DND-41 (cell line): ENCODE results near the gene PLEKHG3.
A peak's percentile ranks its signal among the peaks of the same experiment; 100 is the strongest.

Source experiments
- ATAC-seq: fragments of 200-7000 bp; cut with Tn5 transposase; 3 replicates; pipeline ENCODE4 v1.9.1; 2021; ENCODE audit warnings: low read depth; ENCODE audit not compliant: insufficient read depth
- DNase-seq: peaks from one replicate; pipeline ENCODE4 v3.0.0-alpha.2; 2020
- H2AFZ ChIP-seq: 2 replicates; pipeline ENCODE4 v1.6.0; 2012; ENCODE audit warnings: low read depth, low read length
- H3K27ac ChIP-seq: 2 replicates; pipeline ENCODE4 v1.5.1; 2012; ENCODE audit warnings: low read length, inconsistent platforms
- H3K27me3 ChIP-seq: fragments of 200-600 bp; sonication (generic); 2 replicates; pipeline ENCODE4 v1.6.0; 2012; ENCODE audit warnings: low read length, mild to moderate bottlenecking, inconsistent platforms; ENCODE audit not compliant: insufficient read depth, poor library complexity
- H3K36me3 ChIP-seq: 2 replicates; pipeline ENCODE4 v1.5.1; 2012; ENCODE audit warnings: low read length, inconsistent platforms; ENCODE audit not compliant: insufficient read depth
- H3K4me1 ChIP-seq: 2 replicates; pipeline ENCODE4 v1.5.1; 2012; ENCODE audit warnings: mild to moderate bottlenecking, low read length; ENCODE audit not compliant: insufficient read depth
- H3K4me2 ChIP-seq: 2 replicates; pipeline ENCODE4 v1.6.0; 2012; ENCODE audit warnings: mild to moderate bottlenecking, moderate library complexity, low read length, inconsistent platforms; ENCODE audit not compliant: insufficient read depth
- H3K4me3 ChIP-seq, 2 experiments: fragments of 200-600 bp in 1 of 2; shearing (Covaris generic) in 1 of 2; 2 replicates each; pipeline ENCODE4 v1.5.1; 2012 to 2016; ENCODE audit warnings: inconsistent platforms in 2 of 2, low read length in 2 of 2, mild to moderate bottlenecking in 2 of 2, low read depth in 1 of 2, moderate library complexity in 1 of 2
- H3K79me2 ChIP-seq: 2 replicates; pipeline ENCODE4 v1.6.0; 2012; ENCODE audit warnings: low read length, inconsistent platforms; ENCODE audit not compliant: insufficient read depth
- H3K9ac ChIP-seq: 2 replicates; pipeline ENCODE4 v1.6.0; 2012; ENCODE audit warnings: low read depth, mild to moderate bottlenecking, inconsistent platforms, low read length, moderate library complexity
- H3K9me3 ChIP-seq: 2 replicates; pipeline ENCODE4 v1.5.1; 2012; ENCODE audit warnings: low read length, moderate library complexity, mild to moderate bottlenecking, inconsistent platforms; ENCODE audit not compliant: insufficient read depth, severe bottlenecking
- H4K20me1 ChIP-seq: 2 replicates; pipeline ENCODE4 v1.6.0; 2012; ENCODE audit warnings: low read length; ENCODE audit not compliant: insufficient read depth
- EZH2 ChIP-seq: IDR thresholded peaks from 3 replicates; pipeline ENCODE4 v1.6.1; 2012; ENCODE audit warnings: borderline replicate concordance, low read depth, mild to moderate bottlenecking, moderate library complexity, low read length, inconsistent platforms; ENCODE audit not compliant: severe bottlenecking
- TF ChIP-seq, protein P1 (sequence below): IDR thresholded peaks from 2 replicates; pipeline ENCODE4 v1.5.1; 2012; ENCODE audit warnings: borderline replicate concordance, low read length, moderate library complexity, mild to moderate bottlenecking; ENCODE audit not compliant: poor library complexity, severe bottlenecking; ENCODE audit errors: extremely low read depth

The PLEKHG3 gene

DNA sequence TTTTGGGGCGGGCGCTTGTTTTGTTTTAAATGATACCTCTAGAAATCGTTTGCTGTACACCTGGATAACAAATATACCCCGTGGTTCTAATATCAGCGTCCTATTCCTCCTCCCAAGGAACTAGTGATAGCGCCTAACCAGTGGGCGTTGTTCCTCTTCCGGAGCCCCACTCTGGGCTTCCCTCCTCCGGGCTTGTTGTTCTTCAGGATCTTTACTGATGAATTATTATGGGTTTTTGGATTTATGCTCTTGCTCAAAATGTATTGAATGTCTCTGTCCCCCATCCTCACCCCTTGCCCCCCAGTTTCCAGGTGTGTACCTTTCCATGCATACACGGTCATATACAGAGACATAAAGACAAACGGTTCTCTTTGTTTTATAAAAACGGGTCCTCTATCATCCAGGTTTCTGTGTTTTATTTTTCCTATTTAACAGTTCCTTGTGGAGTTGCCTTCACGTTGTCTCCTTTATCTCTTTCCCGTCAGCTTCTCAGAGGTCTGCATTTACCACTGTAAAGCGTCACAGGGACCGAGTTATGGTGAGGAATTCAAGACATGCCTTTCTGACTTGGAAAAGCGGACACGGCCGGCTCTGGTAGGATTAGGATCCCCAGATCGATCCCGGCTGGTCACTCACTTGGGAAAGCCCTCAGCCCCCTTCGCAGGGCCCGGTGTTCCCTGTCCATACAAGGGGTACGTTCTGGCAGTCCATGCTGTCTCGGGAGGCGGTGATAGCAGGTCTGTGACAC, 655 bp upstream of the PLEKHG3 start:
- H3K9ac ChIP-seq = no peak overlapping the region
- no peak overlapping the region for H3K4me2 ChIP-seq
- H3K36me3 ChIP-seq = no peaks in the 10 kb centered on the region
- no peaks in the 10 kb centered on the region for H4K20me1 ChIP-seq
- H3K4me3 ChIP-seq = no peak overlapping the region
- H2AFZ ChIP-seq = no peak overlapping the region
- peaks cover 61% of the 10 kb centered on the region for H3K27me3 ChIP-seq
- no peaks in the 10 kb centered on the region for H3K9me3 ChIP-seq
- ATAC-seq (no peak), DNase-seq (no peak)
- no peaks in the 10 kb centered on the region for H3K4me1 ChIP-seq
- no peaks in the 10 kb centered on the region for H3K79me2 ChIP-seq
- no peak overlapping the region for H3K27ac ChIP-seq
- peak; percentile 60 for TF ChIP-seq EZH2
- TF ChIP-seq, protein P1, sequence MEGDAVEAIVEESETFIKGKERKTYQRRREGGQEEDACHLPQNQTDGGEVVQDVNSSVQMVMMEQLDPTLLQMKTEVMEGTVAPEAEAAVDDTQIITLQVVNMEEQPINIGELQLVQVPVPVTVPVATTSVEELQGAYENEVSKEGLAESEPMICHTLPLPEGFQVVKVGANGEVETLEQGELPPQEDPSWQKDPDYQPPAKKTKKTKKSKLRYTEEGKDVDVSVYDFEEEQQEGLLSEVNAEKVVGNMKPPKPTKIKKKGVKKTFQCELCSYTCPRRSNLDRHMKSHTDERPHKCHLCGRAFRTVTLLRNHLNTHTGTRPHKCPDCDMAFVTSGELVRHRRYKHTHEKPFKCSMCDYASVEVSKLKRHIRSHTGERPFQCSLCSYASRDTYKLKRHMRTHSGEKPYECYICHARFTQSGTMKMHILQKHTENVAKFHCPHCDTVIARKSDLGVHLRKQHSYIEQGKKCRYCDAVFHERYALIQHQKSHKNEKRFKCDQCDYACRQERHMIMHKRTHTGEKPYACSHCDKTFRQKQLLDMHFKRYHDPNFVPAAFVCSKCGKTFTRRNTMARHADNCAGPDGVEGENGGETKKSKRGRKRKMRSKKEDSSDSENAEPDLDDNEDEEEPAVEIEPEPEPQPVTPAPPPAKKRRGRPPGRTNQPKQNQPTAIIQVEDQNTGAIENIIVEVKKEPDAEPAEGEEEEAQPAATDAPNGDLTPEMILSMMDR = no peak

DNA sequence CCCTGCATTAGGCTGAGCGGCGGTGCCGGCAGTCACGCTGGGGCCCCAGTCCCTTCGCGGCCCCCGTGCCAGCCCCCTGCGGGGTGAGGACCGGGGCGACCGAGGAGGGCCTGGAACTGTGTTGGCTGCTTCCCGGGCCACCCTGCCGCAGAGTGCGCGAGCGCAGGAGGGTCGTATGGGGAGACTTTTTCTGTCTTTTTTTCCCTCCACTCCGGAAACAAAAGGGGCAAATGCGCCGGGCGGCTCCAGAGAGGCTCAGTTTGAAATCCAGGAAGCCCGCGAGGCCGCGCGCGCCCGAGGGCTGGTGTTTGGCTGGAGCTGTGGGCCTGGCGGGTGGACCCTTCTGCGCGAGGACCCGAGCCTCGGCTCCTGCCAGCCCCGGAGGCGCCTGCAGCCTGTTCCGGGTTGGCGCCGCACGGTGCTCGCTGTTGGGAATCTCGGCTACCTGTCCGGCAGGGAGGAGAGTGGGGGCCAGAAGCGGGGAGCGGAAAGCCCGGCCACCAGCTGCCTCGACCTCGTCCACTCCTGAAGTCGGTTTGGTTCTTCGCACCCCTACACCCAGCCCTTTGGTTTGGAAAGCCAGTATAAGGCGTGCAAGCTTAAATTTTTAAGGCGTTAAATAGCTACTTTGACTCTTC, 638 bp downstream of the PLEKHG3 start:
- Histone ChIP-seq H3K27ac (no peak overlapping the region), H2AFZ (no peak overlapping the region), H3K4me3 (no peak overlapping the region), H3K36me3 (no peaks in the 10 kb centered on the region), H3K4me1 (no peaks in the 10 kb centered on the region), H3K9me3 (no peaks in the 10 kb centered on the region), H4K20me1 (no peaks in the 10 kb centered on the region), H3K79me2 (no peaks in the 10 kb centered on the region), H3K27me3 (peaks cover 53% of the 10 kb centered on the region), H3K9ac (no peak overlapping the region), H3K4me2 (no peak overlapping the region)
- TF ChIP-seq EZH2 = no peak
- TF ChIP-seq, protein P1 = no peak
- DNase-seq (no peak), ATAC-seq (no peak)

DNA sequence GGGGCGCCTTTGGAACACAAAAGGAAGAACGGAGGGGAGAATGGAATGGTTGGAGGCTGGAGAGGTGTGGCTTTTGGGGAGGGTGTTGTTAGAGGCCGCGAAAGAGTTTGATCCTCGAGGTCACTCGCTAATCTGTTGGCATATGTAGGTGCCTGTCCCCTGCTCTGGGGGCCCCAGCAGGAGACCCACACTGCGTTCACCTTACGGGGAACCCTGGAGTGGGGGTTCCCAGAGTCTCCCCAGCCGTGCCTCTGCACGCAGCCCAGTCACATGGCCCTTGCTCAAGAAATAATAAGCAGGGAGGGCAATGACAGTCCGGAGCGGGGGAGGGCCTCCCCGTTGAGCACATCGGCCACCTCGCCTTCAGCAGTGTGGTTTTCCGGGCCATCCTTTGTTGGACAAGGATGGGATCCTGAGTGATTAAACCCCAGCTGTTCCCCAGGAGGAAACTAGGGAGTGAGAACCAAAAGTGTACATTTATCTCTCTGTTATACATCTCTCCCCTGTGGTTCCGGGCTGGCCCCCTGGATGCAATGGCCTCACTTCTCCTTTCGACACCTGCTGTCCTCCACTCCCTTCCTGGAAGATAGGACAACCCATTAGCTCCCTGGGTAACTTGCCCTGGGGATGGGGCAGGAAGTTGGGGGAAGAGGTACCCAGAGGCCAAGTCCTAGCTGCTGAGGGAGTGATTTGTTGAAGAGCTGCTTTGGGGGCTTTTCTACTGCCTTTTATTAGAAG, 1.3 kb downstream of the PLEKHG3 start:
- Histone ChIP-seq H3K79me2 (no peaks in the 10 kb centered on the region), H3K27me3 (peaks cover 50% of the 10 kb centered on the region), H3K4me3 (no peak overlapping the region), H4K20me1 (no peaks in the 10 kb centered on the region), H3K4me1 (no peaks in the 10 kb centered on the region), H3K27ac (no peak overlapping the region), H2AFZ (no peak overlapping the region), H3K4me2 (no peak overlapping the region), H3K9ac (no peak overlapping the region), H3K36me3 (no peaks in the 10 kb centered on the region), H3K9me3 (no peaks in the 10 kb centered on the region)
- TF ChIP-seq, protein P1 = no peak
- no peak for TF ChIP-seq EZH2
- DNase-seq (no peak), ATAC-seq (no peak)
